ENCODE measurements around the gene SP140.
A peak's percentile ranks its signal among the peaks of the same experiment; 100 is the strongest.
"Not testable (repeated sequence)": the region's sequence is repeated elsewhere in the genome, so short reads cannot be mapped to it uniquely, and the experiment has no call there.

Gene SP140

DNA sequence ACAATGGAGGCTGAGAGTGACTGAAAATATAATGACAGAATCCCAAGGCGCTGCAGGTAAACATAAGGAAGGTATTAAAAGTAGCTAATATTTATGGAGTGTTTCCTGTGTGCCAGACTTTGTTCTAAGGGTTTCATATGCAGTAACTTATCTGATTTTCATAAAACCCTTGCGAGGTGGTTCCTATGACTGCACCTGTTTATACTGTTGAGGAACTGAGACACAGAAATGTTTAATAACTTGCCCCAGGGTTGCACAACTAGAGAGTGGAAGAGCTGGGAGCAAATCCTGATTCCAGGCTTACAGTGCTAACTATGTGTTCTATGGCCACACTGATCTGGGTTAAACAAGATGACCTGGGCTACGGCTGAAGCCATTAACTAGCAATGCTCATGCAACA, 8.1 kb upstream of the SP140 start:
- TF ChIP-seq, protein P1, sequence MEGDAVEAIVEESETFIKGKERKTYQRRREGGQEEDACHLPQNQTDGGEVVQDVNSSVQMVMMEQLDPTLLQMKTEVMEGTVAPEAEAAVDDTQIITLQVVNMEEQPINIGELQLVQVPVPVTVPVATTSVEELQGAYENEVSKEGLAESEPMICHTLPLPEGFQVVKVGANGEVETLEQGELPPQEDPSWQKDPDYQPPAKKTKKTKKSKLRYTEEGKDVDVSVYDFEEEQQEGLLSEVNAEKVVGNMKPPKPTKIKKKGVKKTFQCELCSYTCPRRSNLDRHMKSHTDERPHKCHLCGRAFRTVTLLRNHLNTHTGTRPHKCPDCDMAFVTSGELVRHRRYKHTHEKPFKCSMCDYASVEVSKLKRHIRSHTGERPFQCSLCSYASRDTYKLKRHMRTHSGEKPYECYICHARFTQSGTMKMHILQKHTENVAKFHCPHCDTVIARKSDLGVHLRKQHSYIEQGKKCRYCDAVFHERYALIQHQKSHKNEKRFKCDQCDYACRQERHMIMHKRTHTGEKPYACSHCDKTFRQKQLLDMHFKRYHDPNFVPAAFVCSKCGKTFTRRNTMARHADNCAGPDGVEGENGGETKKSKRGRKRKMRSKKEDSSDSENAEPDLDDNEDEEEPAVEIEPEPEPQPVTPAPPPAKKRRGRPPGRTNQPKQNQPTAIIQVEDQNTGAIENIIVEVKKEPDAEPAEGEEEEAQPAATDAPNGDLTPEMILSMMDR (conservative IDR thresholded peaks at IDR 0.05), result no peak
- H3K27ac ChIP-seq, result peak overlapping the region; percentile 50

DNA sequence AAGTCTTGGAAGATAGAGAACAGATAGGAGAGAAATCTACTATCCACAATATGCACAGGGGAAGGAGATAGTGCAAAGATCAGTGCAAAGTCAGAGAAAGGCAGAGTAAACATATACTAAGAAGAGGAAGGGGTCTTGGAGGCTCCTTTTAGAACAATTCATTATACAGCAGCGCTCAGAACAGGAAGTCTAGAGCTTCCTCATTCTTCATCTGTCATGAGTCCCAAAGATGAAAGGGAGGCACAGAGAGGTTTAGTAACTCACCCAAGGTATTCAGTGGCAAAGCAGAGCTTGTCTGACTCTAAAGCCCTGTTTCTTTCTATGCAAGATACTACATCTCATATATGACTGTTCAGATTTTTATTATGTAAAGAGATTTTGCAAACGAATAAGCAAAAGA, 7.1 kb upstream of the SP140 start:
- H3K27ac ChIP-seq, result peak overlapping the region; percentile 50; the same call in 1 of the 2 replicates
- TF ChIP-seq, protein P1 (conservative IDR thresholded peaks at IDR 0.05), result no peak

DNA sequence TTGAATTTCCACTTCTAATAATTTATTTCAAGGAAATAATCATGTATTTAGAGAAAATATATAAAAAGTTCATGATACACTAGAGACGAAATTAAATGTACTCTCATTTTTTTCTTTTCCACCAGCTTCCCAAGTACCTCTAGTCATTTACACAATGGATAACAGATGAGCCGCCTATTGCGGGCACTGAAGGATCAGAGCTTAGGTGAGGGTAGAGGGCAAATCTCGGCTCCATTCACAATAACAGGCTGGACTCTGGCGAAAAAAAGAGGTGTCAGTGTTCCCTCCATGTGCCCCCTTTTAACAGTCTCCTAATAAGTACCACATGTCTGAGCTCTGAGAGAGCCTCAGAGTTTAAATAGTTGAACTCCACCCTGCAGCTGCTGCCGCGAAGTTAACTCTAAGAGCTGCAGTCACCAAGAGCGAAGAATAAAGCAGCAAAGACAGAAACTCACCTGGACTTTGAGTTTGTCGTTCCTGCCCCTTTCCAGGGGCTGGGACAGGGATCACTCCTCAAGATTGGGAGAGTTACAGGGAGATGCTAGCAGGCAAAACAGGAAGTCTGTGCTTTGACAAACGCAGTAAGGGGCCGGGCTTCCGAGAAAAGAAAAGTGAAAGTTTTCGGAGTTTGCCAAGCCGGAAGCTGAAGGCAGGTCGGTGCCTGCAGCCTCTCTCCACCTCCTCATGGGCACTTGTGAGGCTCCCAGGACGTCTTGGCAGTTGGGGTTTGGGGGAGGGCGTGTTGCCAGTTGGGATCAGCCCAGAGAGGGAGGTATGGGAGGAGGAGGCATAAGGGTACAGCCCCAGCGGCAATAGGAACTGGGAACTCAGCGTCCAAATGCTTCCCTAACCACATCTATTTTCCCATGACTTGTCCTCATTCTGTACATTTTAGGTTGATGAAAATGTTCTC, 5.9 kb upstream of the SP140 start, which contains the start of gene SP110:
Gene SP110, minus strand, starts transcription at position 566 of the 913 bp plus-strand sequence. CDS start 3,057 bp downstream, outside the sequence.
- TF ChIP-seq, protein P1 (conservative IDR thresholded peaks at IDR 0.05), result no peak
- peak within 1 kb of the TSS; percentile 71 for H3K27ac ChIP-seq

DNA sequence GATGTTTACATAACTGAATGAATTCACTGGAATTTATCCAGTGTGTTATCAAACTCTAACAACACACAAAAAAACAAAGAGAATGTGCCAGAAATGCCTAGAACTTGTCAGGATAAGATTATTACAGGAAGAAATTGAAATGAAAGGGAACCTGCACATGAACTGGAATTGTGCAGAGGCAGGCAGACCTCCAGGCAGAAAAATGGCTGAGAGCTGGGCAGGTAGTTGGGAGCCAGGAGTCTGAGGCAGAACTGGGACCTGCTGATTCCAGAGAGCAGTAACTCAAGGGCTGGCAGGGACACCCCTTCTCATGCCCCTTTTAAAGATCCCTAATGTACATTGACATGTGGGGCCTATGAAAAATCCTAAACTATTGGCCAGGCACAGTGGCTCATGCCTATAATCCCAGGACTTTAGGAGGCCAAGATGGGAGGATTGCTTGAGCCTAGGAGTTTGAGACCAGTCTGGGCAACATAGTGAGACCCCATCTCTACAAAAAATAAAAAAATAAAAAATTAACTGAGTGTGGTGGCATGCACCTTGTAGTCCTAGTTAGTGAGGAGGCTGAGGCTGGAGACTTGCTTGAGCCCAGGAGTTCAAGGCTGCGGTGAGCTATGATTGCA, 5.1 kb upstream of the SP140 start:
- H3K27ac ChIP-seq, result peak overlapping the region; percentile 71
- TF ChIP-seq, protein P1 (conservative IDR thresholded peaks at IDR 0.05), result no peak

DNA sequence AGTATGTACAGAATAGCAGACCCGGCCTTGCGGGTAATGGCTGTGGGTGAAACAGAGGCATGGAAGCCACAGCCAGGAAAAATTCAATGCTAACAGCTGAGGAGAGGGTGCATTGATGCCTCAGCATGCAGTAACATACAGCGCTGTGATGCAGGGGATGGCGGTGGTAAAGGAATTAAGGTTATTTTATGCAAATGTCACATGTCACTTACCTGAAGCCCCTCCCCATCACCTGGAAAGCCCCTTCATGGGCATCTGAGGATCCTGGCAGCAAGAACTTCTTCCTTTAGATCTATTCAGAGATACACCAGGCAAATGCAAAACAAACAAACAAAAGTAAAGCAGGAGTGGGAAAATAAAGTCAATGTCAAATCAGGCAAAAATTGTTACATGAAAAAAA, 4.0 kb upstream of the SP140 start:
- TF ChIP-seq, protein P1 (conservative IDR thresholded peaks at IDR 0.05), result no peak
- peak overlapping the region; percentile 71; the same call in 1 of the 2 replicates for H3K27ac ChIP-seq

DNA sequence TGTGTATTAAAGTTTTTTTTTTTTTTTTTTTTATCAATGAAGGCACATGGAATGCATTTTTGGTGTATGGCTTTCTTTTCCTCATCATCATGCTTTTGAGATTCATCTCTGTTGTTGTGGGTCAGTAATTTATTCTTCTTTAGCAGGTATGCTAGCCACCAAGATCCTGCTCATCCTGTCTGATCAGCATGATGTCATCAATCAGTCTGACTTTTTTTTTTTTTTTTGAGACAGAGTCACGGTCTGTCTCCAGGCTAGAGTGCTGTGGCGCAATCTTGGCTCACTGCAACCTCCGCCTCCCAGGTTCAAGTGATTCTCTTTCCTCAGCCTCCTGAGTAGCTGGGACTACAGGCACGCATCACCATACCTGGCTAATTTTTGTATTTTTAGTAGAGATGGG, 2.7 kb upstream of the SP140 start:
- not testable (repeated sequence) for H3K27ac ChIP-seq

DNA sequence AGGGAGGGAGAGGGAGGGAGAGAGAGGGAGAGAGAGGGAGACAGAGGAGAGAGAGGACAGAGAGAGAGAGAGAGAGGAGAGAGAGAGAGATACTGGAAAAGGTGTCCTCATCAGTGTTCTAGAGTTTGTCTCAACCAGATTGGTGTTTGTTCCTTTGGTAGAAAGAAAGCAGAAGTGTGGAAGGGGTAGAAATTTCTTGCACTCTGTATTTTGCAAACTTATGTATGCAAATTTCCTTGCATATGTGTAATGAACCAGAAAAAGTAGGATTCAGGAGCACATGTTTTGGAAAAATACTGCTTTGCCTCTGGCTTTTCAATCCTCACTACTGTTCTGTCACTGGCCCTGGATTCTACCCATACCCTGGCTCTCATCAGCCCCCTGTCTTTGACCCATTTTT, 1.1 kb upstream of the SP140 start:
- TF ChIP-seq, protein P1 (conservative IDR thresholded peaks at IDR 0.05), result no peak
- H3K27ac ChIP-seq, result no peak overlapping the region
